Caco-2 (cell line): ENCODE results near the gene EXOC3L2. TPM values are rescaled to one million over a fixed set of nuclear protein-coding genes. Genes with fewer than 3 reads are reported as not detected.

ENCODE experiments used
- BruUV-seq: library from RNA; stranded (reverse); fragments of 400-500 nt; replicated peaks from 2 replicates; lab custom pipeline; 2021; lab: Mats Ljungman, UMichigan
- CTCF ChIA-PET: fragments of 300-600 bp; sonication (Branson Sonifier 250); formaldehyde crosslinking; loops from one replicate; lab custom pipeline; 2022; ENCODE audit warnings: antibody characterized with exemption; lab: Charles Lee
- POLR2A ChIA-PET: fragments of 300-600 bp; sonication (Branson Sonifier 250); formaldehyde crosslinking; loops from one replicate; lab custom pipeline; 2022; ENCODE audit warnings: antibody characterized with exemption; lab: Charles Lee
- DNase-seq, 2 experiments: peaks; one replicate each; pipeline versions ENCODE4 v3.0.0 to v3.0.0-alpha.2; 2020 to 2022
- H3K27me3 ChIP-seq: replicated peaks from 2 replicates; pipeline ENCODE4 v1.6.0; 2011; ENCODE audit warnings: low read length; ENCODE audit not compliant: control insufficient read depth, insufficient read depth
- H3K36me3 ChIP-seq: 2 replicates; pipeline ENCODE4 v1.5.1; 2011; ENCODE audit warnings: low read length; ENCODE audit not compliant: control insufficient read depth, insufficient read depth
- H3K4me1 ChIP-seq: fragments of 250-450 bp; sonication (Bioruptor Pico); 2 replicates; pipeline ENCODE4 v1.5.1; 2020; ENCODE audit warnings: mild to moderate bottlenecking
- H3K4me3 ChIP-seq: 2 replicates; pipeline ENCODE4 v1.5.1; 2011; ENCODE audit warnings: low read depth, mild to moderate bottlenecking, control low read depth, low read length
- H3K9me3 ChIP-seq: fragments of 250-450 bp; sonication (Bioruptor Pico); 2 replicates; pipeline ENCODE4 v1.5.1; 2020; ENCODE audit warnings: mild to moderate bottlenecking, moderate library complexity
- H3K27ac Mint-ChIP-seq: one replicate; pipeline ENCODE4 v1.8.0; 2022; ENCODE audit warnings: mixed read lengths; ENCODE audit not compliant: unreplicated experiment
- H3K27me3 Mint-ChIP-seq: one replicate; pipeline ENCODE4 v1.8.0; 2022; ENCODE audit warnings: mixed read lengths; ENCODE audit not compliant: insufficient read depth, unreplicated experiment
- H3K36me3 Mint-ChIP-seq: one replicate; pipeline ENCODE4 v1.8.0; 2022; ENCODE audit warnings: mild to moderate bottlenecking, mixed read lengths; ENCODE audit not compliant: insufficient read depth, unreplicated experiment
- H3K4me1 Mint-ChIP-seq: one replicate; pipeline ENCODE4 v1.8.0; 2022; ENCODE audit warnings: low read depth, mixed read lengths; ENCODE audit not compliant: unreplicated experiment
- H3K4me3 Mint-ChIP-seq: one replicate; pipeline ENCODE4 v1.8.0; 2022; ENCODE audit warnings: mild to moderate bottlenecking, moderate library complexity, mixed read lengths; ENCODE audit not compliant: unreplicated experiment
- H3K9me3 Mint-ChIP-seq: one replicate; pipeline ENCODE4 v1.8.0; 2022; ENCODE audit warnings: mixed read lengths; ENCODE audit not compliant: unreplicated experiment
- intact Hi-C: fragments of 100-400 bp; cut with micrococcal nuclease; formaldehyde crosslinking; loops from one replicate; pipeline ENCODE4 v1.10.0; 2022; ENCODE audit not compliant: unreplicated experiment
- total RNA-seq: library from RNA; stranded (reverse); gene quantifications from 2 replicates; pipeline ENCODE4 v1.2.3, GENCODE V29; 2022
- TF ChIP-seq, protein P1 (sequence below), 2 experiments: fragments of 200-600 bp in 1 of 2; IDR thresholded peaks; 1 replicate in 1 of 2; 2 replicates in 1 of 2; pipeline versions ENCODE4 v1.5.1 to v1.8.0; 2011 to 2022; ENCODE audit warnings: antibody characterized with exemption in 1 of 2, control low read depth in 1 of 2, inconsistent platforms in 1 of 2, low read depth in 1 of 2, low read length in 1 of 2, mild to moderate bottlenecking in 1 of 2, moderate library complexity in 1 of 2; ENCODE audit not compliant: insufficient read depth in 1 of 2, severe bottlenecking in 1 of 2, unreplicated experiment in 1 of 2

Gene EXOC3L2
- total RNA-seq, 1 experiment from 2014 or later: not detected

DNA sequence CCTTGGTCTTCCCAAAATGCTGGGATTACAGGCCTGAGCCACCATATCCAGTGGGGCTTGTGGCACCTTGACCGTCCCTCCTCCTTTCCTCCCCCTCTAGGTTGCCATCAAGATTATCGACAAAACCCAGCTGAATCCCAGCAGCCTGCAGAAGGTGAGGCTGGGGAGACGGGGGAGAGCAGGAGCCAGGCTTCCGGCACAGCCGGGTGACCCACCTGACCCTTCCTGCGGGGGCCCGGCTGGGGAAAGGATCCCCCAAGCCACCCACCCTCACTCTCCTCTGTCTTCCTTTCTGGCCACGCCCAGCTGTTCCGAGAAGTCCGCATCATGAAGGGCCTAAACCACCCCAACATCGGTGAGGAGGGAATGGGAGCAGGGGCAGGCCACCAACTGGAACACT, 17.8 kb upstream of the EXOC3L2 start:
- H3K27me3 Mint-ChIP-seq: no peaks in the 10 kb centered on the region
- Histone ChIP-seq H3K9me3 (no peaks in the 10 kb centered on the region), H3K36me3 (no peaks in the 10 kb centered on the region), H3K4me1 (no peaks in the 10 kb centered on the region), H3K4me3 (no peak overlapping the region), H3K27me3 (no peaks in the 10 kb centered on the region)
- H3K27ac Mint-ChIP-seq: no peak overlapping the region
- ChIA-PET CTCF (no interaction called here), POLR2A (no interaction called here)
- H3K36me3 Mint-ChIP-seq: peaks cover 15% of the 10 kb centered on the region
- no peaks in the 10 kb centered on the region for H3K4me1 Mint-ChIP-seq
- intact Hi-C loops: no loop called here
- no peak for DNase-seq
- no TSS peak for BruUV-seq
- H3K4me3 Mint-ChIP-seq: no peak overlapping the region
- TF ChIP-seq, protein P1, sequence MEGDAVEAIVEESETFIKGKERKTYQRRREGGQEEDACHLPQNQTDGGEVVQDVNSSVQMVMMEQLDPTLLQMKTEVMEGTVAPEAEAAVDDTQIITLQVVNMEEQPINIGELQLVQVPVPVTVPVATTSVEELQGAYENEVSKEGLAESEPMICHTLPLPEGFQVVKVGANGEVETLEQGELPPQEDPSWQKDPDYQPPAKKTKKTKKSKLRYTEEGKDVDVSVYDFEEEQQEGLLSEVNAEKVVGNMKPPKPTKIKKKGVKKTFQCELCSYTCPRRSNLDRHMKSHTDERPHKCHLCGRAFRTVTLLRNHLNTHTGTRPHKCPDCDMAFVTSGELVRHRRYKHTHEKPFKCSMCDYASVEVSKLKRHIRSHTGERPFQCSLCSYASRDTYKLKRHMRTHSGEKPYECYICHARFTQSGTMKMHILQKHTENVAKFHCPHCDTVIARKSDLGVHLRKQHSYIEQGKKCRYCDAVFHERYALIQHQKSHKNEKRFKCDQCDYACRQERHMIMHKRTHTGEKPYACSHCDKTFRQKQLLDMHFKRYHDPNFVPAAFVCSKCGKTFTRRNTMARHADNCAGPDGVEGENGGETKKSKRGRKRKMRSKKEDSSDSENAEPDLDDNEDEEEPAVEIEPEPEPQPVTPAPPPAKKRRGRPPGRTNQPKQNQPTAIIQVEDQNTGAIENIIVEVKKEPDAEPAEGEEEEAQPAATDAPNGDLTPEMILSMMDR (IDR thresholded peaks at IDR 0.05; ENCODE audit: insufficient read depth in 1 of 2, low read depth in 1 of 2, low read length in 1 of 2, severe bottlenecking in 1 of 2, unreplicated experiment in 1 of 2): no peak
- no peaks in the 10 kb centered on the region for H3K9me3 Mint-ChIP-seq

DNA sequence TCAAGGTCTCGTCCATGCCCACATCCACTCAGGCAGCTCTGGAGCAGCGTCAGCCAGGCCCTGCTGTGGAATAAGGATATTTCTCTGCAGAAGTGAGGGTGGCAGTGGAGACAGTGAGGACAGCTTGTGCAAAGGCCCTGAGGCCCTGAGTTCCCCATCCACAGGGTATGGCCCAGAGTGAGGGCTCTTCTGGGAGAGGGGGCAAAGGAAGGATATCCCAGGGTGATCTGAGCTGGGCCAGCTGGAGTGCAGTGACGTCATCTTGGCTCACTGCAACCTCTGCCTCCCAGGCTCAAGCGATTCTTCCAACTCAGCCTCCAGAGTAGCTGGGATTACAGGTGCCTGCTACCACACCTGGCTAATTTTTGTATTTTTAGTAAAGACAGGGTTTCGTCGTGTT, 17.4 kb upstream of the EXOC3L2 start:
- TF ChIP-seq, protein P1 (IDR thresholded peaks at IDR 0.05; ENCODE audit: insufficient read depth in 1 of 2, low read depth in 1 of 2, low read length in 1 of 2, severe bottlenecking in 1 of 2, unreplicated experiment in 1 of 2): no peak
- BruUV-seq: no TSS peak
- POLR2A ChIA-PET: no interaction called here

DNA sequence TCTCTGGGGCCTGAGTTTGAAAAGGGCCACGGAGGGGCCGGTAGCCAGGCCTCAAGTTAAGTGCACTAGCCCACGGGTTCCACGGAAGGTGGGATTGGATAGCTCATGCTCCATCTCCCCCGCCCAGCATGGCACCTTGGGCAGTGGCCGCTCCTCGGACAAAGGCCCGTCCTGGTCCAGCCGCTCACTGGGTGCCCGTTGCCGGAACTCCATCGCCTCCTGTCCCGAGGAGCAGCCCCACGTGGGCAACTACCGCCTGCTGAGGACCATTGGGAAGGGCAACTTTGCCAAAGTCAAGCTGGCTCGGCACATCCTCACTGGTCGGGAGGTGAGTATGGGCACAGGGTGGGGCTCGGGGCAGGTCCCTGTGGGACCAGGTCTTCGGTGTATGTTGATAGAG, 13.7 kb upstream of the EXOC3L2 start:
- H3K4me1 ChIP-seq: no peaks in the 10 kb centered on the region
- no peaks in the 10 kb centered on the region for H3K9me3 ChIP-seq
- H3K36me3 ChIP-seq: no peaks in the 10 kb centered on the region
- ChIA-PET CTCF (no interaction called here), POLR2A (no interaction called here)
- Mint-ChIP-seq H3K9me3 (no peaks in the 10 kb centered on the region), H3K27ac (no peak overlapping the region), H3K36me3 (peaks cover 10% of the 10 kb centered on the region), H3K4me3 (no peak overlapping the region), H3K27me3 (no peaks in the 10 kb centered on the region), H3K4me1 (no peaks in the 10 kb centered on the region)
- BruUV-seq: no TSS peak
- no peaks in the 10 kb centered on the region for H3K27me3 ChIP-seq
- no peak overlapping the region for H3K4me3 ChIP-seq
- DNase-seq: no peak
- intact Hi-C loops: no loop called here
- TF ChIP-seq, protein P1 (IDR thresholded peaks at IDR 0.05; ENCODE audit: insufficient read depth in 1 of 2, low read depth in 1 of 2, low read length in 1 of 2, severe bottlenecking in 1 of 2, unreplicated experiment in 1 of 2): no peak

More for the DNA sequence above, 17.4 kb upstream of the EXOC3L2 start:
- Histone ChIP-seq H3K4me3 (no peak overlapping the region), H3K9me3 (no peaks in the 10 kb centered on the region), H3K36me3 (no peaks in the 10 kb centered on the region), H3K27me3 (no peaks in the 10 kb centered on the region), H3K4me1 (no peaks in the 10 kb centered on the region)
- no peaks in the 10 kb centered on the region for H3K9me3 Mint-ChIP-seq
- no peak overlapping the region for H3K27ac Mint-ChIP-seq
- intact Hi-C loops: no loop called here
- DNase-seq: no peak
- H3K27me3 Mint-ChIP-seq: no peaks in the 10 kb centered on the region
- H3K36me3 Mint-ChIP-seq: peaks cover 15% of the 10 kb centered on the region
- CTCF ChIA-PET: no interaction called here
- no peaks in the 10 kb centered on the region for H3K4me1 Mint-ChIP-seq
- no peak overlapping the region for H3K4me3 Mint-ChIP-seq
